HG02588 (cell line): ENCODE results near the gene SLC22A23.

Experiments used
- ATAC-seq: cut with Tn5 transposase; IDR thresholded peaks from one replicate; pipeline ENCODE4 v1.9.1; 2021; ENCODE audit warnings: mild to moderate bottlenecking, moderate library complexity; ENCODE audit not compliant: unreplicated experiment

SLC22A23 gene

DNA sequence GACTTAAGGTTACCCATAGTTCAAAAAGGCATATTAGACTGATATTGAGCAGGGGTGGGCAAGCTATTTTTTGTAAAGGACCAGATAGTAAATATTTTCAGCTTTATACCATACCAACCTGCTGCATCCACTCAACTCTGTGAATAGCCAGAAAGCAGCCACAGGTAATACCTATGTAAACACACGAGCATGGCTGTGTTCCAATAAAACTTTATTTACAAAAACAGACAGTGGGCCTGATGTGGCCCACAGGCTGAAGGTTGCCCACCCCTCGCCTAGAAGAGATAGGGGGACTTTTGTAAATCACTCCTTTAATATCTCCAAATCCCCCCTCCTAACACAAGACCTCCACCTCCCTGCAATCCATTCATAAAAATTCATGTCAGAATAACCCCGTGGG, 133.7 kb downstream of the SLC22A23 start:
- no peak for ATAC-seq

DNA sequence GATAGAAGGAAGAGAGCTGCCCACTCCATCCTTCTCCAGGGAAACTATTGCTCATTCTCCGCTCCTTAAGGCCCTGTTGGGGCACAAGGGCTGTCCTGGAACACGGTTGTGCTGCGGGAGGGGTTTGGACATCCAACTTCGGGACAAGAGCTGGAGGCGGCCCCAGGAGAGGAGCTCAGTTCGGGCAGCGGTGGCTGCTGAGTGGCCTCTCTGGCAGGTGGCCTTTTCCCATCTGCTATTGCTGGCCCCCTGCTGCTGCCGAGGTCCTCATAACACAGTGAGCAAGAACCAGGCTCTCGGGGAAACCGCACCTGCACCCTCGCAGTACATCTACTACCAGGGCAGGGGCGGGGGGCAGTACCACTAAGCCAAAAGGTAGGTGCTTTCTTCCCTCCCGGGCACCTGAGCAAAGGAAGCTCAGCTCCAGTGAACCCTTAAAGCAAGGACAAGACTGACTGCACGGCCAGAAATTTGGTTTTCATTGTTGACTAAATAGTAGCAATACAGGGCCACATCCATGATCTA, 134.4 kb downstream of the SLC22A23 start:
- no peak for ATAC-seq

DNA sequence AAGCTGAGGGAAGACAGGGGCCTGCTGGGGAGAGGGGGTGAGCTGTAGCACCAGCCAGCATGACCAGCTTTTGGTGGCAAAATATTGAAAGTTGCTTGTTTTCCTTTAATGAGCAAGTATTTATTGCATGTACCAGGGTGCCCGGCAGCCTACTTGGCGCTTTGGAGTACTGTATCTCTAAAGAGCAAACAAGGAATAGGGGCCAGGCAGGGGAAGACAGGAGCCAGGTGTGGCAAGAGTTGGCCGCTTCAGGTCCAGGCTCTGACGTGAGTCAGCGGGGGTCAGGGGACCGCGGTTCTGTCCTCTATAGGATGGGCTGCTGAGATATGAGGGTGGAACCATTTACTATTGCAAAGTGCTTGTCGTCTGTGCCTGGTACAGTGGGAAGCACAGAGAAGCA, 135.0 kb downstream of the SLC22A23 start:
- ATAC-seq: no peak

DNA sequence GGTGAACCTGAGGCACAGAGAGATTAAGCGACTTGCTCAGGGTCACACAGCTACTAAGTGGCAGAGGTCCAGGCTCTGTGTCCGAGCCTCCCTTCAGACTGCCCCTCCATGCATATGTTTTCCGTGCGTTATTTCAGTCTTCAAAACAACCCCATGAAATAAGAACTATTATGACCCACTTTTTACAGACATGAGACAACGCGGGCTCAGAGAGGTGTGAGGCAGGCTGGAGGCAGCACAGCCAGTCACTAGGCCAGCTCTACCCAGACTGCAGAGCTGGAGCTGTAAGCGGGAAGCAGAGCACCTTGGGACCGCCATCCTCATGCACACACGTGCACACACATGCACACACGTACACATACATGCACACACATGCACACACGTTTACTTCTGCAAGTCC, 135.8 kb downstream of the SLC22A23 start:
- no peak for ATAC-seq

DNA sequence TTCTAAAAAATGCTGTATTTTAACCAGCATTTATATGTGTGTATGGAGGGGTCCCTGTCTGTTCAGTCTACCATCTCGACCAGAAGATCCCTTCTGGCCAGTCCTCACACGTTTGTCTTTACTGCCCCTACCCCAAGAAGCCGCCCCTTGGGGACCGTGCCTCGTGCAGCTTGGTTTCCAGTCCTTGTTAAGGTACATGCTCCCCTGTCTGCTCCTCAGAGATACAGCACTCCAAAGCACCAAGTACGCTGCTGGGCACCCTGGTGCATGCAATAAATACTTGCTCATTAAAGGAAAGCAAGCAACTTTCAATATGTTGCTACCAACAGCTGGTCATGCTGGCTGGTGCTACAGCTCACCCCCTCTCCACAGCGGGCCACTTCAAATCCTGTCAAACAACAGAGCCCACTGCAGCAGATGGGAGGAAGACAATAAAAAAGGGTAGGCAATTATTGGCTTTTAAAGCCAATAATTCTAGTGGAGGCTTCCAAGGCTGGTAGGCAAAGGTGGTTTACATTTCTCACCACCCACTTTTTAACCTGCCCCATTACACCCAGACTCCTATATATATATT, 136.5 kb downstream of the SLC22A23 start:
- ATAC-seq: no peak

DNA sequence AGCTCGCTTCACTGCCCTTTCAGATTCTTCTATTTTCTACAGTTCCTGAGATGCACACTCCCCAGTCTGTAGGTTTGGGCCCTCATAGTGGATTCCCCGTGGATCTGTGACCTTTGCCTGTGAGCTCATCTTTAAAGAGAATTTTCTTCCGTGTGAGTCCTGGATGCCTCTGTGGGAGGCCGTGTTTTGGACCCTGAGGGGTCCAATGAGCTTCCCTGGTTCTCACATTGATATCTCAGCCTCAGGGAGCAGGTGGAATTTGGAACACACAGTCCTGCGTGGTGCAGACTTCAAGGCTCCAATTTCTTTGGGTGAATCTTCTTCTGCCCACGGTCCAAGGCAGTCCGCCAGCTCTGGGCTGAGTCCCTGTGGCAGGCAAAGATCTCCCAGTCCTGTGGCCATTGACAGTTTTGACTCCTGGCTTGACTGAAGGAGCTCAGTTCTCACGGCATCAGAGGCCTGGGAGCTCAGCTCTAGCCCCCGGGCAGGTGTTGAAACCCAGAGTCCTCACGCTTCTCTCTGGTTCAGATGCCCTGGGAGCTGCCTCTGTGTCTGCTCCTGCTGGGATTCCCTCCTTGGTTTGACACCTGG, 137.1 kb downstream of the SLC22A23 start:
- no peak for ATAC-seq

DNA sequence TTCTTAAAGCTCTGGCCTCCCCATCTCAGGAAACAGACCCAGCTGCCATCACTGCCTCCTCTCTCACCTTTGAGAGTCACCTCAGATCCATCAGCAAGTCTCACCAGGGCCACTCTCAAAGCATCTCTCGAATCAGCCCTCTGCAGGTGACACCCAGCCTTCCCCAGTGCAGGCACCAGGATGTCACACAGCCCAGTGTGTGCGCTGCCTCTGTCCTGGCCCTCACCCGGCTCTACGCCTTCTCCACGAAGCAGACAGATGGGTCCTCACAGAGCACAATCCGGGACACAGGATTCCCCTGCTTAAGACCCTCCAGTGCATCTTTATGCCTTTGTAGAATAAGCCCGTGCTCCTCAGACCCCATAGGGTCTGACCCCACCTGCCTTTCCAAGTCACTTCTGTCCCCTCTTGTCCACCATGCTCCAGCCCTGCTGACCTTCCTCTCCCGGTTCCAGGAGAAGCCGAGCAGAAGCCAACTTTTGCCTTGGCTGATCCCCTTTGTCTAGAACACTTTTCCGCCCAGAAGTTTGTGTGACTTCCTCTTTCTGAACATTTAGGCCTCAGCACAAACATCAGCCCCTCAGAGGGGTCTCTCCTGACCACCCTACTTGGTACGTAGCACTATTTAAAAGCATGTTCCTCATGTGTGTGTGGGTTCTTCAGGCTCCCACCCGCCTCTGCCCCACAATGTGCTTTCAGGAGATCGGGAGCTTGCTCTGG, 137.9 kb downstream of the SLC22A23 start:
- ATAC-seq: no peak

DNA sequence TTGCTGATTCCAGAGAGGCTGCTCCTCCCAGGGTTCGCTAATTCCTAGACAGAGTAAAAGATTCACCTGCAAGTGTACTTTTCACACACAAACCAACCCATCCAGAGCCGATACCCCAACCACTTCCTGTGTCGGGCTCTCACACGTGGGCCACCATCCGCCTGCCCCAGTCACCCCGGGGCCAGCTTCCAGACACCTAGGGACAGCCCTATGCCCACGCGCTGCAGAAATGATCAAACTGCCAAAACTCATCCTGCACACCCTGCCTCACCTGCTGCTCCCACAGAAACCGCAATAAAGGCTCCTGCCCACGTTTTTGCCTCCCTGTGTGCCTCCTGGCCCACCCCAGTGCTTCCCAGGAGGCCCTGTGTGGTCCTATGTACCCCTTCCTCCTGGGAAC, 138.6 kb downstream of the SLC22A23 start:
- no peak for ATAC-seq

DNA sequence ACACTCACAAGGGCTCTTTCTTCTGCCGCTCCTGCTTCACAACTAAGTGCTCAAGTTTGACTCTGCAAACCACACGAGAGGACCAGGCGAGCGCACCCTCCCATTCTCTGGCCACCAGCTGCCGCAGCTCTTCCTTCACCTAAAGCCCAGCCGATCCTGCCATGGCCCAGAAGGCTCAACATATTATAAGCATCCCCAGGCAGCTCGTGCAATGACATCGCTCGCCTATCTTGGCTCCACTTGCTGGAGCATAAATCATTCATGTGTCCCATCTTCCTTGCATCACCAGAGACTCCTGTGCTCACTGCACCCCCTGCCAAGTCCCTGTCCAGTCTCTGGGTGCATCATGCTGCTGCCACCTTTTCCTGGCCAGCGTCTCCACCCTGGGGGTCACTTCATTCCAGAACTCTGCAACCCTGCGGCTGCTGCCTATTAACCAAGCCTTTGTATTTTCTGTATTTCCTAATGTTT, 139.1 kb downstream of the SLC22A23 start:
- no peak for ATAC-seq

DNA sequence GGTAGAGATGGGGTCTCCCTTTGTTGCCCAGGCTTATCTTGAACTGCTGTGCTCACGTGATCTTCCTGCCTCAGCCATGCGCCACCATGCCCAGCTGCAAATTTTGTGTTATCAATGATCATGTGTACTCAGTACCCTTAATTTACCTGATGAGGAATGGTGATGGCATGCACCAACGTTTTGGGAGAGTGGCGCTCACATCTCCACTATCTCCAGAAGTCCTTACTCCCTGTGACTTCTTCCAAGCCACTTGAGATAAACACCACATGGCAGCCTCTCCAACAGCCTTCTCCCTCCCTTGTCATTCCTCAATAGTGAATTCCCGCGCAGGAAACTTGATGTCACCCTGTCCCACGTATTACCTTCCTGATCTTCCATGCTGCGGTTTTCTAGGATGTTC, 140.0 kb downstream of the SLC22A23 start:
- ATAC-seq: no peak

DNA sequence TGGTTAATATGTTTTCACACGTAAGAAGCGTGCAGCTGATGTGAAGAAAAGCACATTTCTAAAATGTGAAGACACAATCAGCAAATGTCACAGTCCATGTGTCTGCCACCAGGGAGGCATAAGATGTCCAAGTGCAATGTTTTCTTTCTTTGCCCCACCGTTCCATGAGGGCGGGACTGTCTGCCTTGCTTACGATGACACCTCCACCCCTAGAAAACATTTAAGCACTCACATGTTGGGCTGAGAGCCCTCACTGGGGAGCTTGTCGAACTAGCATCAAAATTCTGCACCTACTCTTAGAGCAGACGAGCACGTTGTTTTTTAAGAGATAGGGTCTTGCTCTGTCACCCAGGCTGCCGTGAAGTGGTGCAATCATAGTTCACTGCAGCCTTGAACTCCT, 140.5 kb downstream of the SLC22A23 start:
- no peak for ATAC-seq

DNA sequence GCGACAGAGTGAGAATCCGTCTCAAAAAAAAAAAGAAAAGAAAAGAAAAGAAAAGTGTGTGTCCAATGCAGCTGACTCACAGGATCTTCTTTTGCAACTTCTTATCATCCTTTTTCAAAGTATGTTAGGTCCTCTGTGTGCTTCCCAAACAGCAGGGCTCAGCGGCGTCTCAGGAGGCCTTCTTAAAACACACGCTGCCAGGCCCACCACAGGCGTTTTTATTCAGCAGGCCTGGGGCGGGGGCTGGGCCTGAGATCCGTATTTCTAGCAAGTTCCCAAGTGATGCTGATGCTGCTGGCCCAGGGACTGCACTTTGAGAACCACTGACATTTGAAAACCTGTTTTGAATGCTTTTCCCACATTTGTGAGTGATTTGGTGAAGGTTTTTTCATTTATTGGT, 141.0 kb downstream of the SLC22A23 start:
- ATAC-seq: no peak

DNA sequence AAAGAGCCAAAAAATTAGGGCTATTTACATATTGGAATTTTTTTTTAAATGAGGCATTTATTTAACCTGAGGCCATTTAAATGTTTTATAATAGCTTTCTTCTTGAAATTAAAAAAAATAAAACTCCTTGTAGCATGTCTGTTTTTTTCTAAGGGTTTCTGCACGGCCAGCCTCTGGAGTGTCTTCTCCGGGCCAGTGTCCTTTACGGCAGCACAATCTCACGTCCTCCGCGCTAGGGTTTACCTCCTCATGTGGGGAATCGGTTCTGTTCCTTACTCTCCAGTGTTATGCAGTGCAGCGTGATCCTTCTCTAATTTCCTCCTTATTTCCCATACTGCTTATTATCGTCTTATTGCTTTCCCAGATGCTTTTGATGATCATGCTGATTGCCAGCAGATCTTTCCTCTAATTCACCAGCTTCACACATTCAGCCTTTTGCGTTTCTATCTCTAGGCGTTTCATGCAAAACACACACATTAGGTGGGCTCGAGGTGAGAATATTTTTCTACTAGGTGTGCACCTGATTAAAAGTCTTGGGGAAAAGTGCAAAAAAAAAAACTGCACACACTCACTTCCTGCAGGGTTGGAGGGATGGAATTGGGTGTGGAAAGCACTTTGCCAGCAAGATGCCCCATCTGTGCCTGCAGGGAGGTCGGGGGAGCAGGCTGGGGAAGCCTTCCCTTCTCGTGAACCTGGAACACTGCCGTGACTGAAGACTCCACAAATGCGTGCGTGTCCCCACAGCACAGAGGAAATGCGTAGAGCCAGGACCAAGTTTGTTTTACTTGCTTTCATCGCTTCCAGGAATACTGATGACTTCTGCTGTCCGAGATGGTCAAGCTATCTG, 142.0 kb downstream of the SLC22A23 start:
- ATAC-seq: no peak

DNA sequence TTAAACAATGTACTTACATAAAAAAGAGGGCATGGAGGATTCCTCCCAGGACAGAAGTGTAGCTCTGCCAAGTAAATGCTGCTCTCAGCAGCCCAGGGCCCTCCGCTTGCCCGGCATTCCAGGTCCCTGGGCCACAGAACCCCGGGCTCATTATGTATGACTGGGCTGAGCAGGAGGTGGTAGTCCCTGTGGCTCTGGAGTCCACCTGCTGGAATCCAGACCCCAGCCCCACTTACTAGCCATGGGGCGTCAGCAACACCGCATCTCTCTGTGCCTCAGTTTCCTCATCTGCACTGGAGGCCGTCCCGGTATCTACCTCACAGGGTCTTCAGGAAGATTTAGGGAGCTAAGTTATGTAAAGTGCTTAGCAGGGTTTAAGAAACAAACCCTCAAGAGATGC, 142.7 kb downstream of the SLC22A23 start:
- ATAC-seq: no peak

DNA sequence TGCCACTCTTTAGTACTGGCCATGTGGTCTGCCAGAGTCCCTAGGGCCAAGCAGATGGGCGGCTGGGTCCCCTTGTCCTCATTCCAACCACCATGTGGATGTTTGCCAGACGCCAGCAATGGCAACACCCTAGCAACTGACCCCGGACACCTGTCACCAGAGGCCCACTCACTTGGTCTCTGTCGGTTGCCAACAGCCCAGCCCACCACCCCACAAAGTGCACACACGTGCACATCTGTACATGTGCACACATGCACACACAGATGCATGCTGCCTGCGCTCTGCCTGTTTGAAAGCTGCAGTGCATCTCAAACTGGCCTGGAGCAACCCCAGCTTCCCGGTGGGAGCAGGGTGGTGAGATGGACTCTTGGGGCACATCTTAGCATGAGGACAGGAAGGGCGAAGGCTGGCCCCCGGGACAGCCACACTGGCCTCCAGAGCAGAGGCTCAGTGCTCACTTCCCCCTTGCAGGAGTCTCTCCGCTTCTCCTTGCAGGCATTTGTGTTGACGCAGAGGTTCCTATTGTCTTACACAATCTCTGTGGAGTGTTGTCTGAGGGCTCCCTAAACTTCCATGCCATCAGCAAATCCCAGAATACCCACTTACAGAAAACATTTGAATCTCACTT, 144.1 kb downstream of the SLC22A23 start:
- no peak for ATAC-seq

DNA sequence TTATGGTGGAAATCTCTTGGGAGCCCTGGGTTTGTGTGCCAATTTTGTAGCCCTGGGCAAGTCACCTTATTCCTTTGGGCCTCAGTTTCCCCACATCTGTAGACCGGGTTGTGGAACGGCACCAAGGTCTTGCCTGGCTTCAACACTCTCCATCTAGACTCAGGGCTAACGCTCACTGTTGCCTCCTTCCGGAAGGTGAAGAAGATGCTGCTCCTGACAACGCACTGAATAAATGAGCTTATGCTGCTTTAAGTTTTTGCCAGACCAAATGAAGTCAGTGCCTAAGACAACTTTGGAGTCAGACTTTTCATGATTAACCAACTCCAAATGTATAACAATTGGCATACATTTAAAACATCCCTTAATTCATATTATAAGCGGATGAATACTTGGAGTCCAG, 145.0 kb downstream of the SLC22A23 start:
- no peak for ATAC-seq

DNA sequence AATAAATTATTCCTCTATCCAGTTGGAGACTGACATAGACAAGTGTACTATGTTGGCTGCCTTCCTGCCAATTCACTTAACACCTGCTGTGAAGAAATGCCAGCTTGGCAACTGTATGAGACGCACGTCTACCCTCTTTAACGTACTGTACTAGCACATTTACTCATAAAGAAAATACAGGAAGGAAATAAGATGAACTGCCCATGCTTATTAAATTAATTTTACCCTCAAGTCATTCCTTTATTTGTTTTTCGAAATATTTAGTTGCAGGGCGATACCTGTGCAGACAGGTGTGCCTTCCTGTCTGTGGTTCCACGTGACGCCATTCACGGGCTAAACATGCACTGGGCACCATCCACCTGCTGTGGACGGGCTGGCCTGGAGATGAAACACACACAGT, 146.1 kb downstream of the SLC22A23 start:
- ATAC-seq: no peak

DNA sequence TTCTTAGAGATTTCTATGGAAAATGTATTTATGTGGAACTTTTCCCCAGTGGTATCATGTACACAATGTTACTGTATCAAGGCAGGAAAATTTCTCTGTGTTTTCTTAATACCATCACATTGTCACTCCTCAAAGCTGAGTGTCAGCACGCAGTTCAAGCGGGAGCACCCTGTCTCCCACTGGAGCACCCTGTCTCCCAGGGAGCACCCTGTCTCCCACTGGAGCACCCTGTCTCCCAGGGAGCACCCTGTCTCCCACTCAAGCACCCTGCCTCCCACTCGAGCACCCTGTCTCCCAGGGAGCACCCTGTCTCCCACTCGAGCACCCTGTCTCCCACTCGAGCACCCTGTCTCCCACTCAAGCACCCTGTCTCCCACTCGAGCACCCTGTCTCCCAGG, 146.8 kb downstream of the SLC22A23 start:
- no peak for ATAC-seq

DNA sequence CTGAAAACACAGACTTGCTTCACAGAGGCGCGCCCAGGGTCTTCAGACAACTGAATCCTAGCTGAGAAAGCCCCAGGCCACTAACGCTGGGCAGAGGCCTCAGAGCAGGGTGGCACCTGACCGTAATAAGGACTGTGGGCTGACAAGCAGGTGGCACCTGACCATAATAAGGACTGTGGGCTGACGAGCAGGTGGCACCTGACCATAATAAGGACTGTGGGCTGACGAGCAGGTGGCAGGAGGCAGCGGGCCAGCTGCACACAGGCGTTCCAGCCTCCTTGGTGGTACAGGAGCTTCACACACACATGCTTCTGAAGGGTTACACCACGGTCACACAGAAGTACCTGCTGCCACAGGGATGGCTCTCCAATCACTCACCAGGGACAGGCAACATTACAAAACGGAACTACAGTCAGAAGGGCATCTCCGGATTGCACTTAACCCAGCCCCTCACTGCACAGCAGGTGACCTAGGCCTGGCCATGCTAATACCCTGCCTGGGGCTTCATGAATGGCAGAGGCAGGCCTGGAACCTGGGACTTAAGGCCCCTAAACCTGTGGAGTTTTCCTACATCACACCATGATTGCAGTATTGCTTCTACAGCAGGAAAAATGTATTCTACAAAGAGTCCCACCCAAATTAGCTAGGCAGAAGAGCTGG, 147.3 kb downstream of the SLC22A23 start:
- ATAC-seq: no peak

DNA sequence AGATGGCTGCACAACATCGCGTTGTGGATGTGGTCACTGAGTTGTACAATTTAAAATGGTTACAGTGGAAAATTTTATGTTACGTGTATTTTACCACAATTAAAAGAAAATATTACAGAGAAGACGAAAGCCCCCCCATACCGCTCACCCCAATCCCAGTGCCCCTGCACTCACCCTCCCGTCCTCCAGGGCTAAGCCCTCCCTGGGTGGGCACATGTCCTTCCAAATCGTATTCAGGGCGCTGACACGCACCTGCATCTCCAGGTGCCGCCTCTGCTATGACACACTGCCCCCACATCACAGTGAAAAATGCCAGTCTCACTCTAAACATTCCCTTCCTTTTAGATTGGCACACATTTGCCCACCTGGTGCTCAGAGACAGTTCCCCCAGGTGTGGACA, 148.7 kb downstream of the SLC22A23 start:
- no peak for ATAC-seq
